Mesenchymal stem cell (in vitro differentiated cells and primary cell): ENCODE data around the gene CRHR2.

Experiments used
- DNase-seq: peaks from one replicate; pipeline ENCODE4 v3.0.0-alpha.2; 2013
- H2AFZ ChIP-seq: one replicate; pipeline ENCODE4 v1.6.1; 2013; ENCODE audit warnings: low read depth, mild to moderate bottlenecking, control low read depth, inconsistent platforms, low read length, moderate library complexity
- H2AK5ac ChIP-seq: 2 replicates; pipeline ENCODE4 v1.6.1; 2013; ENCODE audit warnings: low read length, moderate library complexity, mild to moderate bottlenecking, inconsistent platforms; ENCODE audit not compliant: severe bottlenecking
- H2BK120ac ChIP-seq: one replicate; pipeline ENCODE4 v1.6.1; 2013; ENCODE audit warnings: low read depth, mild to moderate bottlenecking, inconsistent platforms, low read length, moderate library complexity
- H2BK12ac ChIP-seq, 2 experiments: one replicate each; pipeline ENCODE4 v1.6.1; 2013; ENCODE audit warnings: inconsistent platforms in 2 of 2, low read length in 2 of 2, mild to moderate bottlenecking in 2 of 2, moderate library complexity in 2 of 2, control low read depth in 1 of 2
- H2BK15ac ChIP-seq: one replicate; pipeline ENCODE4 v1.6.1; 2013; ENCODE audit warnings: mild to moderate bottlenecking, low read depth, inconsistent platforms; ENCODE audit not compliant: poor library complexity, severe bottlenecking
- H2BK5ac ChIP-seq: 2 replicates; pipeline ENCODE4 v1.6.1; 2013; ENCODE audit warnings: low read depth, mild to moderate bottlenecking, low read length, control low read depth, inconsistent platforms; ENCODE audit not compliant: poor library complexity, severe bottlenecking
- H3K14ac ChIP-seq, 2 experiments: one replicate each; pipeline ENCODE4 v1.6.1; 2013; ENCODE audit warnings: inconsistent platforms in 2 of 2, low read length in 2 of 2, control low read depth in 1 of 2, mild to moderate bottlenecking in 1 of 2, moderate library complexity in 1 of 2
- H3K18ac ChIP-seq, 2 experiments: one replicate each; pipeline ENCODE4 v1.6.1; 2013; ENCODE audit warnings: inconsistent platforms in 2 of 2, low read length in 2 of 2, control low read depth in 1 of 2, low read depth in 1 of 2, mild to moderate bottlenecking in 1 of 2
- H3K23ac ChIP-seq, 2 experiments: one replicate each; pipeline ENCODE4 v1.6.1; 2013; ENCODE audit warnings: inconsistent platforms in 2 of 2, low read length in 2 of 2, mild to moderate bottlenecking in 2 of 2, moderate library complexity in 2 of 2, control low read depth in 1 of 2
- H3K27ac ChIP-seq: 2 replicates; pipeline ENCODE4 v1.5.1; 2013; ENCODE audit warnings: mild to moderate bottlenecking, moderate library complexity, low read length, control low read depth, inconsistent platforms; ENCODE audit not compliant: poor library complexity, severe bottlenecking
- H3K27me3 ChIP-seq, 2 experiments: 2 replicates each; pipeline versions ENCODE4 v1.6.1 to v1.7.0; 2013; ENCODE audit warnings: low read length in 2 of 2, mild to moderate bottlenecking in 2 of 2, moderate library complexity in 2 of 2, control low read depth in 1 of 2, inconsistent platforms in 1 of 2; ENCODE audit not compliant: control insufficient read depth in 1 of 2, insufficient read depth in 1 of 2
- H3K36me3 ChIP-seq, 2 experiments: 2 replicates each; pipeline versions ENCODE4 v1.6.1 to v1.7.0; 2013; ENCODE audit warnings: low read length in 2 of 2, control low read depth in 1 of 2, inconsistent platforms in 1 of 2, low read depth in 1 of 2, mild to moderate bottlenecking in 1 of 2; ENCODE audit not compliant: insufficient read depth in 2 of 2, control insufficient read depth in 1 of 2
- H3K4ac ChIP-seq, 2 experiments: one replicate each; pipeline ENCODE4 v1.6.1; 2013; ENCODE audit warnings: inconsistent platforms in 2 of 2, low read length in 2 of 2, mild to moderate bottlenecking in 2 of 2, moderate library complexity in 2 of 2, control low read depth in 1 of 2, low read depth in 1 of 2
- H3K4me1 ChIP-seq: 2 replicates; pipeline ENCODE4 v1.6.1; 2013; ENCODE audit warnings: low read depth, low read length, control low read depth; ENCODE audit not compliant: control insufficient read depth, insufficient read depth
- H3K4me2 ChIP-seq: 2 replicates; pipeline ENCODE4 v1.6.1; 2013; ENCODE audit warnings: low read length, mild to moderate bottlenecking, inconsistent platforms; ENCODE audit not compliant: poor library complexity, severe bottlenecking
- H3K4me3 ChIP-seq, 2 experiments: 2 replicates each; pipeline versions ENCODE4 v1.5.1 to v1.7.0; 2013; ENCODE audit warnings: low read length in 2 of 2, mild to moderate bottlenecking in 2 of 2, control low read depth in 1 of 2, low read depth in 1 of 2; ENCODE audit not compliant: insufficient read depth in 1 of 2
- H3K79me1 ChIP-seq: replicated peaks from 2 replicates; pipeline ENCODE4 v1.6.1; 2013; ENCODE audit warnings: mild to moderate bottlenecking, control low read depth, low read length, inconsistent platforms; ENCODE audit not compliant: poor library complexity, severe bottlenecking
- H3K9ac ChIP-seq: 2 replicates; pipeline ENCODE4 v1.7.0; 2013; ENCODE audit warnings: mild to moderate bottlenecking, low read length, moderate library complexity
- H3K9me3 ChIP-seq: 2 replicates; pipeline ENCODE4 v1.7.0; 2013; ENCODE audit warnings: mild to moderate bottlenecking, low read length; ENCODE audit not compliant: control insufficient read depth
- H4K8ac ChIP-seq: one replicate; pipeline ENCODE4 v1.6.1; 2013; ENCODE audit warnings: inconsistent platforms, mild to moderate bottlenecking, low read length, moderate library complexity
- H4K91ac ChIP-seq: one replicate; pipeline ENCODE4 v1.6.1; 2013; ENCODE audit warnings: mild to moderate bottlenecking, low read length, inconsistent platforms
- WGBS: methylation state at CpG from one replicate; pipeline ENCODE4 v1.1.7; 2013; ENCODE audit warnings: mixed read lengths; 5-methylcytosine and 5-hydroxymethylcytosine counted together

Gene CRHR2

GRCh38 chr7:30657131-30657530 is 25.1 kb downstream of the CRHR2 start:
- H3K79me1 ChIP-seq, result peaks cover 1% of the 10 kb centered on the region
- no peak overlapping the region for H2BK120ac ChIP-seq
- peaks cover 11 to 32% of the 10 kb centered on the region in 2 experiments for H3K27me3 ChIP-seq
- no peak overlapping the region for H3K4me2 ChIP-seq
- H3K36me3 ChIP-seq, result peaks cover 0 to 38% of the 10 kb centered on the region in 2 experiments
- H3K4ac ChIP-seq, result no peak overlapping the region
- no peak overlapping the region for H2BK15ac ChIP-seq
- H2AFZ ChIP-seq, result no peak overlapping the region
- no peak overlapping the region for H2BK5ac ChIP-seq
- WGBS, result 90% methylated on average over 2 of the region's 2 CpGs
- H3K4me1 ChIP-seq, result peaks cover 1% of the 10 kb centered on the region
- H3K9ac ChIP-seq, result no peak overlapping the region
- H3K4me3 ChIP-seq, result no peak overlapping the region
- H4K8ac ChIP-seq, result no peak overlapping the region
- H3K23ac ChIP-seq, result no peak overlapping the region
- H3K9me3 ChIP-seq, result no peaks in the 10 kb centered on the region
- no peak for DNase-seq
- no peak overlapping the region for H3K27ac ChIP-seq
- no peak overlapping the region for H3K14ac ChIP-seq
- no peak overlapping the region for H2BK12ac ChIP-seq
- no peak overlapping the region for H4K91ac ChIP-seq
- H3K18ac ChIP-seq, result no peak overlapping the region
- H2AK5ac ChIP-seq, result no peak overlapping the region

- H3K36me3 ChIP-seq, result peaks cover 0 to 39% of the 10 kb centered on the region in 2 experiments
- H4K8ac ChIP-seq, result no peak overlapping the region
- no peak overlapping the region for H3K4me2 ChIP-seq
- H2BK12ac ChIP-seq, result no peak overlapping the region
- no peaks in the 10 kb centered on the region for H3K9me3 ChIP-seq
- no peak overlapping the region for H2AFZ ChIP-seq
- peaks cover 5 to 23% of the 10 kb centered on the region in 2 experiments for H3K27me3 ChIP-seq
- H3K4me1 ChIP-seq, result peaks cover 1% of the 10 kb centered on the region
- H2BK5ac ChIP-seq, result no peak overlapping the region
- no peak for DNase-seq
- H3K4ac ChIP-seq, result no peak overlapping the region
- no peak overlapping the region for H3K23ac ChIP-seq
- no peak overlapping the region for H3K27ac ChIP-seq
- H2BK15ac ChIP-seq, result no peak overlapping the region
- H2AK5ac ChIP-seq, result no peak overlapping the region
- H4K91ac ChIP-seq, result no peak overlapping the region
- H3K79me1 ChIP-seq, result peaks cover 1% of the 10 kb centered on the region
- H3K9ac ChIP-seq, result no peak overlapping the region
- H3K14ac ChIP-seq, result no peak overlapping the region
- H3K18ac ChIP-seq, result no peak overlapping the region
- no peak overlapping the region for H2BK120ac ChIP-seq
- 89% methylated on average over 18 of the region's 21 CpGs for WGBS
- no peak overlapping the region for H3K4me3 ChIP-seq
Measured at GRCh38 chr7:30656006-30656957, 26.0 kb downstream of the CRHR2 start.

GRCh38 chr7:30655096-30655970 is 26.9 kb downstream of the CRHR2 start:
- Histone ChIP-seq H2AFZ (no peak overlapping the region), H3K4me1 (peaks cover 1% of the 10 kb centered on the region), H3K14ac (no peak overlapping the region), H2BK5ac (no peak overlapping the region), H3K4me3 (no peak overlapping the region), H2BK12ac (no peak overlapping the region), H3K9ac (no peak overlapping the region), H4K8ac (no peak overlapping the region), H3K36me3 (peaks cover 0 to 41% of the 10 kb centered on the region in 2 experiments), H2AK5ac (no peak overlapping the region), H3K18ac (no peak overlapping the region), H2BK120ac (no peak overlapping the region), H2BK15ac (no peak overlapping the region), H3K4ac (no peak overlapping the region), H3K9me3 (no peaks in the 10 kb centered on the region), H3K27ac (no peak overlapping the region), H3K27me3 (peaks cover 0 to 14% of the 10 kb centered on the region in 2 experiments), H3K4me2 (no peak overlapping the region), H3K23ac (no peak overlapping the region), H3K79me1 (peaks cover 1% of the 10 kb centered on the region), H4K91ac (no peak overlapping the region)
- WGBS, result 90% methylated on average over 22 of the region's 22 CpGs
- no peak for DNase-seq
